NCI-H460 (cell line): ENCODE data around the gene USP21. TPM values are rescaled to one million over a fixed set of nuclear protein-coding genes. Genes with fewer than 3 reads are reported as not detected.

ENCODE experiments used
- DNase-seq: peaks from one replicate; pipeline ENCODE4 v3.0.0-alpha.2; 2016; ENCODE audit warnings: low read depth; ENCODE audit errors: extremely low read depth
- total RNA-seq: library from RNA; depleted of rRNA; stranded (reverse); fragments of >200 nt; shearing (Covaris generic); gene quantifications from 2 replicates; pipeline ENCODE4 v1.2.3, GENCODE V29; 2014

Gene USP21
- total RNA-seq, 1 experiment from 2014 or later: 18.8 TPM

DNA sequence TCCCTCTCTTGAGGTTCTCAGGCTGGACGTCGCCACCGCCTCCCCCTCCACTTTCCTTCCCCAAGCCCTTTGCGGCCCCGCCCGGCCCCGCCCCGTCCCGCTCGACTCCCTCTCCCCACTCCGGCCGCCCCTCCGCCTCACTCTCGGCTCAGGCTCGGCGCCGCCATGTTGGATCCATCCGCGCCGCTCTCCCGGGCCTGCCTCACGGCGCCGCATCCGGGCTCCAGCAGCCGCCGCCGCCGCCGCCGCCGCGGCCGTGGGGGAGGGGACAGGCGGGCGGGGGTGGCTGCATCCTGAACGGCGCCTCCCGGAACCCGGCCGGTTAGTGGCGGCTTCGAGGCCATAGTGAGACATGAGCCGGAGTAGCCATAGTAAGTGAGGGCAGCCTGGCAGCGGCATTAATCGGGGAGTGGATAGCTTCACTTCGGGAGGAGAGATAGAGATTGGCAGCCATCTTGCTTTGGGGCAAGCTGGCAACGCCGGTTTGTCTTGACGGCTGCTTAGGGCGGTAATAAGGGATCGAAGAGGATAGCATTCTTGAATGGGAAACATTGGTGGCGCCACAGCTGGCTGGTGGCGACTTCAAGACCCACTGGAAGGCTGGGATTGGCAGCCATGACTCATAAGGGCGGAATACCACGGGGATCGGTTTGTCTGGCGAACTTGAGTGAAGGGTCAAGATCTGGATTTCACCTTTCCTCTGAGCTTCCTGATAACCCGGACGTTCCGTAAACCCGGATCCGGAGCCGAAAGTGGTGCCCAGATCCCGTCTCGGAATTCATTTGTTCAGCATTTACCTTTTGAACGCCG, 26.7 kb upstream of the USP21 start, which contains the start of gene DEDD:
Gene DEDD (minus strand): TSS at position 258 of the 810 bp plus-strand sequence. CDS start 8,205 bp downstream, outside the sequence.
- peak; percentile 97 for DNase-seq

DNA sequence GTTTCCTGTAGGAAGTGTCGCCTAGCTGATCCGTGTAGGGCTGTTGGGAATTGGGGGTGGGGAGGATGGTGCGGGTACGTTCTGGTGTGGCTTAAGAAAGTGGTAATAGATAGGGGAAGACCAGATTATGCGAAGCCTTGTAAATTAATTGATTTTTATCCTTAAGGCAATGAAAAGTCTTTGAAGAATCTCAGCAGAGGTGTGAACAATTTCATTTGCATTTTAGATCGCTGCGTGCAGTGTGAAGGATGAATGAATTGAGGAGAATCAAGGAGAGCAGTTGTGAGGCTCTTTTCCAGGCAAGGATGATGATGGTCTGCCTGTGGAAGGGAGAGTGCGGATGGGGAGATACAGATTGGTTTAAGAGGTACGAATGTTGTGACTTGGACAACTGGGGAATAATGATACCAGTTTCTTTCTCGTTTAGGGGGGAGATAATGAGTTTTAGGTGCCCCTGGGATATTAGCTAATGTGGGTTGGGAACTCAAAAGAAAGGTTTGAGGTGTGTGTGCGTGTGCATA, 26.0 kb upstream of the USP21 start:
- no peak for DNase-seq

DNA sequence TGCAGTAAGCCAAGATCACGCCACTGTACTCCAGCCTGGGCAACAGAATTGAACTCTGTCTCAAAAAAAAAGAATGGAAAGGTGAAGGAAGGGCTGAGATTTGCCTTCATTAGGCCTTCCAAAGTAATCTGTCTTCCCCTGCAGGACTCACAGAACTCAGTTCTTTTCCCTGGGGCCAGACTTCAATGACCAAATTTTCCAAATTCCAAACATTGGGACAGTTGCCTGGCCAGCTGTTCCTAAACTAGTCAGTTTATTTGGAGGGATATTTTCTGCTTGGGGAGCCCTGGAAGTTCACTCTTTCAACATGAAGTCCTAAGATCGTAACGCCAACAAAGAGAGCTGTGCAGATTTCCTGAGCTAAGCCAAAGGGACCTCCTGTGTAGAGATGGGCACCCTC, 21.4 kb upstream of the USP21 start:
- DNase-seq: no peak

DNA sequence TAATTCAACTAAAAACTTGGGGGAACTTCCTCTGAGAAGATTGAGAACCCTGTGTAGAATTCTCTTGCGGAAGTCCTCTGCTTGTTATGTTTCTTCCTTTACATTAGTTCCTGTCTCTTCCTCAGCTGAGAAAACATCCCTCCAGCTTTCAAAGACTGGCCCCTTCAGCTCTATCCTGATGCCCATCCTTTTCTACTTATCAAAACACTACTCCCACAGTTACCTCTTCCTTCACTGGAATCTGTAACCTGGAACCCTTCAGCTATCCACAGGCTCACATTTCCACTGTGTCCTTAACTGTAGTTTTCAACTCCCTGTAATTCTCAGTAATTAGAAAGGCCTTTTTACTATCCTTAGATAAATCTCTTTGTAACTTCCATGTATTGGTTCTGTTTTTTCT, 20.9 kb upstream of the USP21 start:
- DNase-seq: no peak

DNA sequence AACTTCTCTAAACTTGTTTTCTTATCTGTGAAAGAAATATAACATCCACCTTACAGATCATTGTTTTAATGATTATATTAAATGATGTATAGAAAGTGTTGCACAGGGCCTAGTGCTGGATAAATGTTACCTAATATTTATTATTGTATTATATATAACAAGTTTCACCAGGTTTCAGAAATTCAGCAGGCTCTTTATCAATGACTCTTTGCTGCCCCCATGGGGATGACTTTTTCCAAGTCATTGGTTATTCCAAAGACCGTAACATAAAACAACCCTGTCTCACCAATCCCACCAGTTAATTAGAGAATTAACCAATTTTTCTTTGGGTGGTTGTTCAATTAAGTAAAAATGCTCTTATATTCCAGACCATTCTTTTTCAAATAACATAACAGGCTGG, 19.5 kb upstream of the USP21 start:
- peak; percentile 64 for DNase-seq

DNA sequence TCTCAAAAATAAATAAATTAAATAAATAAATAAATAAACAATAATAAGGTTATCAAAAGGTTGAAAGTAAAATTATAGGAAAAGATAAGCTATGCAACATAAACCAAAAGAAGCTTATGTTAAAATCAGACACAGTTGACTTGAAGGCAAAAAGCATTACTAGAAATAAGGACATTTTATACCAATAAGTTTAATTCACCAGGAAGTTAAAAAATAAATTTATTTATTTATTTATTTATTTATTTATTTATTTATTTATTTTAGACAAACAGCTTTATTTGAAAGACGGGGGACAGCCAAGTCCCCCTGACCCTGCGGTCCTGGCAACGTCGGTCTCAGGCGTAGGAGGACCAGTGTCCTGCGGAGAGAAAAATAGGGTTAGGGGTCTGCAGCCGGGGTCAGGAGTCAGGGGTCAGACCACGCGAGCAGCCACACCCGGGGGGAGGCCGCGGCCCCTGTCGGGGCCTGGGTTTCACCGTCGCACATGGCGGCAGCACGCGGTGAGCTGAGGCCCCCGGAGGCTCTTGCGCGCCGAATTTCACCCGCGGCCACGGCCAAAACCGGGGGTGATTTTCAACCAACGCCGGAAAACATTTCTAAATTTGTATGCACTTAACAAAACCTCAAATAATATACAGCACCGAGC, 18.4 kb upstream of the USP21 start:
- no peak for DNase-seq

DNA sequence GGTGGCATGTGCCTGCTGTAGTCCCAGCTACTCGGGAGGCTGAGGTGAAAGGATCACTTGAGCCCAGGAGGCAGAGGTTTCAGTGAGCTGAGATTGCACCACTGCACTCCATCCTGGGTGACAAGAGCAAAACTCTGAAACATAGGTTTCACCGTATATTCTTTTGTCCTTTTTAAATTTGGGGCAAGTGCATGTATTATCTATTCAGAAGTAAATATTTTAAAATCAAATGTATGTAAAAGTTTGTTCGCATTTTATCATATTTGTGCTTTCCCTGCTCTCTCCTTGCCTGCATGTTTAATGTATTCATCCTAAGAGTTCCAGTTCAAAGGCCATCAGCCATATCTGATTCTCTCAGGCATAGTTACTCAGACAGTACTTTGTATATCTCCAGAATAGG, 13.5 kb upstream of the USP21 start:
- no peak for DNase-seq

DNA sequence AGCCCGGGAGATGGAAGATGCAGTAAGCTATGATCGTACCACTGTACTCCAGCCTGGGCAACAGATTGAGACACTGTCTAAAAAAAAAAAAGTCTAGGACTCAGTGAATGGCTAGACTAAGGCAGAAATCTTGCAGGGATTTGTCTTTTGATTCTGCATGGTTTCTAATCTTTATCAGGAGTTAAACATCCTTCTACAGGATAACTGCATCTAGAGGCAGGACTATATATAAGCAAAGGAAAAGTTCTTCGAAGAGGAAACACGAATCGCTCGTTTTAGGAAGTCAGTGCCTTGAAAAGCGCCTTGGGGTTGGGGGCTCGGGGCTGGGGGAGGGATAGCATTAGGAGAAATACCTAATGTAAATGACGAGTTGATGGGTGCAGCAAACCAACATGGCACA, 6.1 kb upstream of the USP21 start:
- DNase-seq: no peak

DNA sequence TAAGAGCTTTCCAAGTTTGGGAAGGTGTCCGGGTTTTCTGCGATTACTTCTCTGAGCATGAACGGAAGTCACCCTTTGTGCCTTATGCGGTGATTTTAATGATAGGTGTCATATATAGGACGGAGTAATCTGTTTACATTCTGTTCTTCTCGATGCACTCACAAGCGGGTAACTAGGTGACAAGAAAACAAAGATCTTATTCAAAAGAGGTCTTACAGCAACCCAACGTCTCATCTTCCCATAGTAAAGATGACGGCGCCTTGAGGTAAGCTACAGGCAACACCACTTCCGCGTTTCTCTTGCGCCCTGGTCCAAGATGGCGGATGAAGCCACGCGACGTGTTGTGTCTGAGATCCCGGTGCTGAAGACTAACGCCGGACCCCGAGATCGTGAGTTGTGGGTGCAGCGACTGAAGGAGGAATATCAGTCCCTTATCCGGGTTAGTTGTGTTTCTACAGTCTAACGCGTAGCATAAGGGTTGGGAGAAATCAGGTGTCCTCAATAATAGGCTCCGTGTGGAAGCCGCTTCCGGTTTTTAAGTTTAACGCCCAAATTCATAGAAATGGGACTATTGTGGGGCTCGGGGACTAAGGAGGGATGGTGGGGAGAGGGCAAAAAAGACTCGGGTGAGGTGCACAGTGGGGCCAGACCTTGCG, 5.5 kb upstream of the USP21 start, which contains the start of gene UFC1:
Gene UFC1 (plus strand): TSS at position 297 of the 656 bp plus-strand sequence. CDS start 20 bp downstream, at position 317.
- DNase-seq: peak; percentile 91

DNA sequence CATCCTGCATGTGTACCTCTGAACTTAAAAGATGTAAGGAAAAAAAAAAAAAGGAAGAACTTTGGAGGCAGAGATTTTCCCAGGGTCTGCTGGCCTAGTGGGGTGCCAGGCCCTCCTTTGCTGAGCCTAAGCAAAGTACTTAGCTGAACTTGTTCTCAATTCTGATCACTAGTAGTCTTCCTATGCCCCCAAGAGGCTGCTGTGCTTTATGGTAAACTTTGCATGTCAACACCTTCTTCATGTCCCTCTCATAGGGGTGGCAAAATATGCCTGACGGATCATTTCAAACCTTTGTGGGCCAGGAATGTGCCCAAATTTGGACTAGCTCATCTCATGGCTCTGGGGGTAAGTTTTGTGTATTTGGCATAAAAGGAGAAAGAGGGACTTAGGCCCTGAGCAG, 1.4 kb upstream of the USP21 start:
- no peak for DNase-seq

DNA sequence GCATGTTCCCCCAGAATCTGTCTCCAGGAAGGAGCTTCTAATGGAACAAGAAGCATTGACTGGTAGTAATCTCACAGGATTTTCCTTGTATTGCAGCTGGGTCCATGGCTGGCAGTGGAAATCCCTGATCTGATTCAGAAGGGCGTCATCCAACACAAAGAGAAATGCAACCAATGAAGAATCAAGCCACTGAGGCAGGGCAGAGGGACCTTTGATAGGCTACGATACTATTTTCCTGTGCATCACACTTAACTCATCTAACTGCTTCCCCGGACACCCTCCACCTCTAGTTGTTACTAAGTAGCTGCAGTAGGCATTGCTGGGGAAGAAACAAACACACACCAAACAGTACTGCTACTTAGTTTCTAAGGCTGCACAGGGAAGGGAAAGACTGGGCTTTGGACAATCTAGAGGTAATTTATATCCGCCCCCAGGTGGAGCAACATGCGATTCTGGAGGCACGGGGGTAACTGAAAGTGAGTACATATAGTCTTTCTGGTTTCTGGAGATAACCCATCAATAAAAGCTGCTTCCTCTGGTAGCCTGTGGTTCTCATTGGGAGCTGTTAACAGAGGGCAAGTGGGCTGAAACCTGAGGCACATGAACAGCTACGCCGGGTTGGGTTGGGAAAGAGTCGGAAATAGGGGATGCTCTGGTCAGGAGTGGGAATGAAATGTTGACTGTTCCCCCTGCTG, 837 bp upstream of the USP21 start:
- no peak for DNase-seq

DNA sequence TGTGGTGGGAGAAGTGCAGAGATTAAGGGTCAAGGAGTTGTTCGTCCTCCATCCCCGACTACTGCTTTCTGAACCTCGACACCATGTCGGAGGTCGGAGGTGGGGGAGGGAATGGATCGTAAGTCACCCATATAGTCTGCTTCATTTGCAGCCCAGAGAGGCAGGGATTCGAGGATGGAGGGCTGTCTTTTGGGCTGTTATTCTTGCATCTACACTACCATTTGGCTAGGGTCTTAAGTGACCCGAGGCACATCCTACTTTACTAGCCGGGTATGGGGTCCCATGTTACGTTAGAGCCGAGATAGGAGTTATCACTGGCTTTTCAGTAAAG, 578 bp downstream of the USP21 start:
- no peak for DNase-seq

DNA sequence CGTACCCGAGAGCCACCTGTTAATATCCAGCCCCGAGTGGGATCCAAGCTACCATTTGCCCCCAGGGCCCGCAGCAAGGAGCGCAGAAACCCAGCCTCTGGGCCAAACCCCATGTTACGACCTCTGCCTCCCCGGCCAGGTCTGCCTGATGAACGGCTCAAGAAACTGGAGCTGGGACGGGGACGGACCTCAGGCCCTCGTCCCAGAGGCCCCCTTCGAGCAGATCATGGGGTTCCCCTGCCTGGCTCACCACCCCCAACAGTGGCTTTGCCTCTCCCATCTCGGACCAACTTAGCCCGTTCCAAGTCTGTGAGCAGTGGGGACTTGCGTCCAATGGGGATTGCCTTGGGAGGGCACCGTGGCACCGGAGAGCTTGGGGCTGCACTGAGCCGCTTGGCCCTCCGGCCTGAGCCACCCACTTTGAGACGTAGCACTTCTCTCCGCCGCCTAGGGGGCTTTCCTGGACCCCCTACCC, 1.4 kb downstream of the USP21 start:
- no peak for DNase-seq

DNA sequence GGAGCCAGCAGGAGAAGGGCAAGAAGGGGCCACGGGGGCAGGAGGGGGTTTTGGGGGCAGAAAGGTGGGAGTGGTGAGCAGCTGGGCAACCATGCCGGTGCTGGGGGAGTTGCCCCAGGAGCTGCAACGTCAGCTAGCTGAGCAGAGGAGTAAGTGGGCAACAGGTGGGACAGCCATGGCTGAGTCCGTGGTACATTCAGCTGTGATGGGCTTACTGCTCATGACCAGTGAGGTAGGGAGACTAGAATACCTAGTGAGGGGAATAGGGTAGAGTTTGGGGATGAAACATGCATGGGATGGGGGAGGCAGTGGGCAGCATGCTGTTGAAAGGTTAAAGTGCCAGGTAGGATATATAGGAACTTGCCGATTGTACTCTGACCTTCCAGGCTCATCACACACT, 2.4 kb downstream of the USP21 start:
- no peak for DNase-seq

DNA sequence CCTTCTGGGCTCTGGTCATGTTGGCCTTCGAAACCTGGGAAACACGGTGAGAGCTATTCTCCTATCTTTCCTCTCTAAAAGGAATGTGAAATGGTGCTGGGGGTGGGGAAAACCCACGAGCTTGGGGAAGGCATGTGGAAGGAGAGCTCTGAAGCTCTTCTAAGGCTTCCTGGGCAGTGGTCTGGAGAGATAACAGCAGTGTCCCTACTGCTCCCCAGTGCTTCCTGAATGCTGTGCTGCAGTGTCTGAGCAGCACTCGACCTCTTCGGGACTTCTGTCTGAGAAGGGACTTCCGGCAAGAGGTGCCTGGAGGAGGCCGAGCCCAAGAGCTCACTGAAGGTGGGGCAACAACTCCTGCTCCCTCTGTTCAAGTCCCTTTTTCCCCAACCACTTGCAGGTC, 2.8 kb downstream of the USP21 start:
- no peak for DNase-seq

DNA sequence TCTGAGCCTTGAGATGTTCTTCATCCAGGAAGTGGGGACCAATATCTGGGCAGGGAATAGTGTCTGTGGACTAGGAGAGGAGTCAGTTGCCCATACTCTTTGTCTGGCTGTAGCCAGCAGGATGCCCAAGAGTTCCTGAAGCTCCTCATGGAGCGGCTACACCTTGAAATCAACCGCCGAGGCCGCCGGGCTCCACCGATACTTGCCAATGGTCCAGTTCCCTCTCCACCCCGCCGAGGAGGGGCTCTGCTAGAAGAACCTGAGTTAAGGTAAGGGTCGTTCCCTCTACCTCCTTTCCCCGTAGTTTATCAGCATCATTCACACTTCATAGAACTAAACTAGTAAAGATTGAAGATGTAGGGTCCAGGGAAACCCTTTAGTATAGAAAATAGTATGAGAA, 3.5 kb downstream of the USP21 start:
- no peak for DNase-seq

DNA sequence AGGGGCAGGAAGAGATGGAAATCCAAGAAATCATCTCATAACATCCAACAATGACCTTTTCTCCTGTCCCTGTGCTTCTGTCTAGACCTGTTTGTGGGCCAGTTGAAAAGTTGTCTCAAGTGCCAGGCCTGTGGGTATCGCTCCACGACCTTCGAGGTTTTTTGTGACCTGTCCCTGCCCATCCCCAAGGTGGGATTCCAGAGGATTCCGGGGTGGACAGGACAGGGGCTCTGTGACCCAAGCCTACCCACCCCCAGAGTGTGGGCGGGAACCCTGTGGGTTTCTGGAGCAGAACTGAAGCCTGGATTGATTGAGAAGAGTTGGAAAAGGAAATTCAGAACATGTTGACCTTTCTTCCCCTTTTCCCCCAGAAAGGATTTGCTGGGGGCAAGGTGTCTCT, 4.5 kb downstream of the USP21 start:
- no peak for DNase-seq

DNA sequence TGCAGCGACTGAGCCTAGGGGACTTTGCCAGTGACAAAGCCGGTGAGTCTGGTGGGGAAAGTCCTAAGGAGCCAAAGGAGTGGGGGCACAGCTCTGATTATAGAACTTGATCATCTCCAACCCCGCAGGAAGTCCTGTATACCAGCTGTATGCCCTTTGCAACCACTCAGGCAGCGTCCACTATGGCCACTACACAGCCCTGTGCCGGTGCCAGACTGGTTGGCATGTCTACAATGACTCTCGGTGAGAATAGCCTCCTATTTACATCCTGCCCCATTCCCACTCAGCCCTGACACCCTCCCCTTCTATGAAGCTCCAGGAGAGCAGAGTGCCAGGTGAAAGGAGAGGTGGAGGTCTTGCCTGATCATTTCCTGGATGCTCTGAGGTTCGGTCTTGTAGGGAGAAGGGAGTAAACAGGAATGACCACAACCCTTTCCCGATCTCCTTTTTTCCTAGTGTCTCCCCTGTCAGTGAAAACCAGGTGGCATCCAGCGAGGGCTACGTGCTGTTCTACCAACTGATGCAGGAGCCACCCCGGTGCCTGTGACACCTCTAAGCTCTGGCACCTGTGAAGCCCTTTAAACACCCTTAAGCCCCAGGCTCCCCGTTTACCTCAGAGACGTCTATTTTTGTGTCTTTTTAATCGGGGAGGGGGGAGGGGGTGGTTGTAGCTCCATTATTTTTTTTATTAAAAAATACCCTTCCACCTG, 5.8 kb downstream of the USP21 start:
- no peak for DNase-seq

DNA sequence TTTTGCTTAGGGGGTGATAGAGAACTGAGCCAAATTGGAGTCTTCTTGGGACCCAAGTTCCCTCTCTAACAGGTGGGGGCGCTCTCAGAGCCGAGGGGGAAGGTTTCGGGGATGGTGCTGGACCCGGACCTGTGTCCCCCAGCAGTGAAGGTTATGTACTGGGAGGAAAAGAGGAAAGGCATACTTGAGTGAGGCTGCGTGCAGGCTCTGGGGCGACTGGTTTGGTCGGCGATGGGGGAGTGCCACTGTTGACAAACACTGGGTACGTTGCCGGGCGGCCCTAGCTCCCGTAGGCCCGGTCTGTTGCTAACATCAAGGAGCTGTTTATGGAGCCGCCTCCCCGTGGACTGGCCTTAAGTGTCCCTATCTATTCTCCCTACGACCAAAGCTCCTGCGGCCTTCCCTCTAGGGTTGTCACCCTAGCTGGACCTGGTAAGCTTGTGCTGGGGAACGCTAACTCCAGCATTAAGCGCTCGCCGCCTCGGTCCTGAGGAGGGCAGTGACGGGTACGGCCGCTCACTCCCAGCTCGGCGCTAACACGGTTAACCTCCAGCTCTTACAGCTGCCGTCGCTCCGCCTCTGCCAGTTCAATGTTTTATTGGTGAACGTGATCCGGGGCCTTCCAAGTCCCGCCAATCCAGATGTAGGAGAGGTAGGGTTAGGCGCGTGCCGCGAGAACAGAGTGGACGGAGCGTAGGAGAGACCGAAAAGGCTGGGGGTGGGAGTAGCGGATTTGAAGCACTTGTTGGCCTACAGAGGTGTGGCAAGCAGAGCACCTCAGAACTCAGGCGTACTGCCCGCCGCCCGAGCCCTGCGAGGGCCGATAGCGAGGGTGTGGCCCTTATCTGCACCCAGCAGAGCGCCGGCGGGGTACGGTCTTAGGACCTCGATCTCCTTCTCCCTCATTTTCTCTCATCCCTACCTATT, 6.7 kb downstream of the USP21 start, which contains the start of gene PPOX:
Gene PPOX (plus strand): TSS at position 685 of the 927 bp plus-strand sequence. CDS start 422 bp downstream, outside the sequence.
- peak; percentile 99 for DNase-seq
